Ovary (tissue), 9 donors: ENCODE results near the gene ZMYND8. TPM values are rescaled to one million over a fixed set of nuclear protein-coding genes. Genes with fewer than 3 reads are reported as not detected.

ENCODE experiments used
- DNase-seq, 5 donors: peaks; one replicate each; pipeline ENCODE4 v3.0.0-alpha.2; 2019 to 2020
- H3K27ac ChIP-seq, 2 donors: fragments of 200-600 bp; one replicate each; pipeline versions ENCODE4 v1.5.1 to v1.8.0; 2019 to 2022
- H3K27me3 ChIP-seq: fragments of 200-600 bp; one replicate; pipeline ENCODE4 v1.8.0; 2022
- H3K36me3 ChIP-seq: fragments of 200-600 bp; sonication (generic); one replicate; pipeline ENCODE4 v1.5.1; 2019
- H3K4me1 ChIP-seq: one replicate; pipeline ENCODE4 v1.8.1; 2013; ENCODE audit warnings: mild to moderate bottlenecking, moderate library complexity; ENCODE audit not compliant: insufficient read depth
- H3K4me3 ChIP-seq: fragments of 200-600 bp; sonication (generic); one replicate; pipeline ENCODE4 v1.5.1; 2017
- H3K9me3 ChIP-seq, 2 donors: fragments of 200-600 bp in 1 of 2; sonication (generic) in 1 of 2; one replicate each; pipeline versions ENCODE4 v1.5.1 to v1.8.1; 2013 to 2019; ENCODE audit warnings: mild to moderate bottlenecking in 1 of 2, moderate library complexity in 1 of 2
- EP300 ChIP-seq: sonication (generic); formaldehyde crosslinking; IDR thresholded peaks from one replicate; pipeline ENCODE4 v1.6.1; 2017; ENCODE audit warnings: antibody characterized with exemption
- POLR2A ChIP-seq: fragments of 450-650 bp; IDR thresholded peaks from one replicate; pipeline ENCODE4 v1.6.1; 2017; ENCODE audit warnings: antibody characterized with exemption, mild to moderate bottlenecking, moderate library complexity
- WGBS, 3 donors: extraction: QIAGEN DNeasy Blood & Tissue Kit in 1 of 3; methylation state at CpG; one replicate each; pipeline versions ENCODE4 v1.1.5 to v1.1.7; 2013 to 2017; 5-methylcytosine and 5-hydroxymethylcytosine counted together
- intact Hi-C, 4 donors: fragments of 100-400 bp; cut with DNase I; formaldehyde crosslinking; loops; one replicate each; pipeline versions ENCODE4 v1.11.0 to v1.15.1; 2022 to 2023
- polyA plus RNA-seq, 2 donors: library from polyadenylated mRNA; stranded (reverse); fragments of 200-250 nt in 1 of 2; fragments of 350-450 nt in 1 of 2; fragmentation: Illumina TruSeq in 1 of 2; extraction: RNeasy Lipid Tissue Mini Kit (QIAGEN cat#74804) in 1 of 2; gene quantifications; one replicate each; pipeline ENCODE4 v1.2.3, GENCODE V29; 2013 to 2014
- total RNA-seq, 7 donors: library from RNA; depleted of rRNA in 2 of 7; stranded (reverse); fragments of >200 nt in 2 of 7; fragmentation: NEBNext Ultra II Directional in 3 of 7; extraction: Animal tissue kit (Norgen Biotek cat#: 25700) in 3 of 7; gene quantifications; one replicate each; pipeline versions ENCODE4 v1.1.0 to v1.2.4, GENCODE V29; 2016 to 2023
- TF ChIP-seq, protein P1 (sequence below), 3 donors: fragments of 450-650 bp in 2 of 3; fragments of 200-600 bp in 1 of 3; IDR thresholded peaks; one replicate each; pipeline versions ENCODE4 v1.5.1 to v1.8.0; 2016 to 2022; ENCODE audit warnings: antibody characterized with exemption in 3 of 3, mild to moderate bottlenecking in 1 of 3
- donor health status: DM: no; HTN: no; CAD: no; lungs with moderate emphysema.
- donor health status: DM: no; HTN: no; CAD: no.
- donor health status: Bipolar disorder and iron deficiency.
- donor health status: DM: yes; HTN: yes; CAD: no.
- donor health status: DM: no; HTN: no; CAD: no.
- donor health status: DM: yes; HTN: yes; CAD: no.

Gene ZMYND8
- total and polyA plus RNA-seq, 9 donors: 8.3 to 40.7 (median 30.5) TPM

DNA sequence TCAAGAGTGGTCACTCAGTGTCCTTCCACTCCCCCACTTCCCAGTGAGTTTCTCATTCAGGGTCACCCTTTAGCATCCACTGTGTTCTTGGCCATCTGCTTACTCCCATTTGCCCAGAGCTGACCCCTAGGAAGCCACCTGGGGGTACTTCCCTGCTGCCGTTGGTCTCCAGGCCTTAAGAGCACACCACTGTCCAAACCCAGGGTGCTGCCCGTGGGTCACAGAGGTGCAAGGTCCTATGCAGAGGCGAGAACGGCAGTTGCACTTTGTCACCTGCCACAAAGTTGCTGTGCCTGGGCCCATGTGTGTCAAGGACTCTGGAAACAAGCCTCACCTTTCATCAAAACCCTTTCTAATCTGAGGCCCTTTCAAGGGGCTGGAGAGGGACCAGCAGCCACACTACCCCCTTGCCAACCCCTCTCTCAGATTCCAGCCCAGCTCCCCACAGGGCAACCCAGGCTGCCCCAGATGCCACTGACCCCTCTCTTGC is 191.1 kb downstream of the ZMYND8 start:
- no peak for DNase-seq
- Histone ChIP-seq H3K27me3 (no peaks in the 10 kb centered on the region), H3K4me3 (no peak overlapping the region), H3K4me1 (no peaks in the 10 kb centered on the region), H3K27ac (no peak overlapping the region), H3K36me3 (no peaks in the 10 kb centered on the region), H3K9me3 (no peaks in the 10 kb centered on the region)
- 71 to 82% (median 74%) methylated on average over 4 of the region's 4 CpGs for WGBS, 3 donors
- intact Hi-C loops: no loop called here
- TF ChIP-seq, protein P1, sequence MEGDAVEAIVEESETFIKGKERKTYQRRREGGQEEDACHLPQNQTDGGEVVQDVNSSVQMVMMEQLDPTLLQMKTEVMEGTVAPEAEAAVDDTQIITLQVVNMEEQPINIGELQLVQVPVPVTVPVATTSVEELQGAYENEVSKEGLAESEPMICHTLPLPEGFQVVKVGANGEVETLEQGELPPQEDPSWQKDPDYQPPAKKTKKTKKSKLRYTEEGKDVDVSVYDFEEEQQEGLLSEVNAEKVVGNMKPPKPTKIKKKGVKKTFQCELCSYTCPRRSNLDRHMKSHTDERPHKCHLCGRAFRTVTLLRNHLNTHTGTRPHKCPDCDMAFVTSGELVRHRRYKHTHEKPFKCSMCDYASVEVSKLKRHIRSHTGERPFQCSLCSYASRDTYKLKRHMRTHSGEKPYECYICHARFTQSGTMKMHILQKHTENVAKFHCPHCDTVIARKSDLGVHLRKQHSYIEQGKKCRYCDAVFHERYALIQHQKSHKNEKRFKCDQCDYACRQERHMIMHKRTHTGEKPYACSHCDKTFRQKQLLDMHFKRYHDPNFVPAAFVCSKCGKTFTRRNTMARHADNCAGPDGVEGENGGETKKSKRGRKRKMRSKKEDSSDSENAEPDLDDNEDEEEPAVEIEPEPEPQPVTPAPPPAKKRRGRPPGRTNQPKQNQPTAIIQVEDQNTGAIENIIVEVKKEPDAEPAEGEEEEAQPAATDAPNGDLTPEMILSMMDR (IDR thresholded peaks at IDR 0.05): no peak
- TF ChIP-seq POLR2A: no peak
- TF ChIP-seq EP300: no peak

DNA sequence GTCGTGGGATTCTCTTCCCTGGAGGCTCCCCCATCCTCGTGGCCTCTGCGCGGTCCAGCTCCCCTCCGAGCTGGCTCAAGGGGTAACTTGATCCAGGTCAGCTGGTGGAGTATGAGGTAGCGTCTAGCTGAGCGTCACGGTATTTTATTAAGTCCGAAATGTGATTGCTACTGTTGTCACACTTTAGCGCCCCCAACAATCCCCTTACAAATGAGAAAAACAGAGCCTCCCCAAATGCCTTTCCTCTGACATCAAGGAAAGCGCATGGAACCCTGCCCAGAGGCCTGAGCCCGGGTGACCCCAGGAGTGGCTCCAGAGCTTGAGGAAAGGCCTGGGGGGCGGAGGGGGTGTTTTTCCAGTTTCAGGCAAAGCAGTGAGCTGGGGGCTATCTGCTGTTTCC is 192.4 kb downstream of the ZMYND8 start:
- TF ChIP-seq, protein P1 (IDR thresholded peaks at IDR 0.05): no peak
- H3K9me3 ChIP-seq: no peaks in the 10 kb centered on the region
- intact Hi-C loops: no loop called here
- H3K36me3 ChIP-seq: no peaks in the 10 kb centered on the region
- H3K4me3 ChIP-seq: no peak overlapping the region
- no peaks in the 10 kb centered on the region for H3K27me3 ChIP-seq
- no peak for DNase-seq
- no peak overlapping the region for H3K27ac ChIP-seq
- H3K4me1 ChIP-seq: no peaks in the 10 kb centered on the region
- 81 to 90% (median 87%) methylated on average over 13 of the region's 13 CpGs for WGBS, 3 donors

DNA sequence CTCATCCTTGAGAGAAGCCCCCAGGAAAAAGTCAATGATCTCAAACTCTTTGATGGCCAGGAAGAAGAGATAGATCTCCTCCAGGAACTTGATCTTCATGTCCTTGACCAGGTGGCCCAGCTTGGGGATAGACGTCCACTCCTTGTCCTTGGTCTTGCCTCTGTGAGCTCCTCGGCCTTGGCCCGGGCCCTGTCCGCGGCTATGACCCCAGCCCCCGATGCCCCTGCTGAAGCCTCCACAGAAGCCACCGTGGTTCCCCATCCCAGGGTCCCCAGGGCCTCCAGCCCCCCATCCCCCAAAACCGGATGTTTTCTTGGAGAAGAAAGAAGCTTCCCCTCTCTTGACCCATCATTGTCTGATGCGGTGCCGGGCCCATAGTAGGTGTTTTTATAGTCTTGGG is 195.1 kb downstream of the ZMYND8 start:
- DNase-seq: no peak

DNA sequence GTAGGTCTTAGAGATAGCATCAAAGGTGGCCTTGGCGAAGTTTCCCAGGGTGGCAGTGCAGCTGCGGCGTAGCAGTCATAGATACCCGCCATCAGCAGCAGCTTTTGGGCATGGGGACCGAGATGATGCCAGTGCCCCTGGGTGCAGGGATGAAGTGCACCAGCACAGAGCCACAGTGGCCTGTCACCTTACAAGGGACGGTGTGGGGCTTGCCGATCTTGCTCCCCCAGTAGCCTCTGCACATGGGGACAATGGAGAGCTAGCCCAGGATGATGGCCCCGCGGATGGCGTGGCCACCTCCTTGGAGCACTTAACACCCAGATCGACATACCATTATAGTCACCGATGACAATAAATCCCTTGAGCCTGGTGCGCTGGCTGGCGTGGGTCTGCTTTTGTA is 195.5 kb downstream of the ZMYND8 start:
- no peaks in the 10 kb centered on the region for H3K4me1 ChIP-seq
- no peaks in the 10 kb centered on the region for H3K9me3 ChIP-seq
- intact Hi-C loops: no loop called here
- WGBS, 3 donors: 84 to 92% (median 91%) methylated on average over 14 of the region's 14 CpGs
- DNase-seq: no peak
- H3K27ac ChIP-seq: no peak overlapping the region
- H3K4me3 ChIP-seq: no peak overlapping the region
- TF ChIP-seq, protein P1 (IDR thresholded peaks at IDR 0.05): no peak
- no peak for TF ChIP-seq EP300
- no peak for TF ChIP-seq POLR2A
- no peaks in the 10 kb centered on the region for H3K27me3 ChIP-seq
- no peaks in the 10 kb centered on the region for H3K36me3 ChIP-seq

More for the DNA sequence above, 195.1 kb downstream of the ZMYND8 start:
- Histone ChIP-seq H3K36me3 (no peaks in the 10 kb centered on the region), H3K4me1 (no peaks in the 10 kb centered on the region), H3K4me3 (no peak overlapping the region), H3K27ac (no peak overlapping the region), H3K9me3 (no peaks in the 10 kb centered on the region), H3K27me3 (no peaks in the 10 kb centered on the region)
- 82 to 88% (median 87%) methylated on average over 10 of the region's 10 CpGs for WGBS, 3 donors
- TF ChIP-seq EP300: no peak
- TF ChIP-seq POLR2A: no peak
- TF ChIP-seq, protein P1 (IDR thresholded peaks at IDR 0.05): no peak
- intact Hi-C loops: no loop called here
